NCI-H2029 (cell line): Measurements from ENCODE around the gene HSPA1L.
"Not testable (repeated sequence)": the region's sequence is repeated elsewhere in the genome, so short reads cannot be mapped to it uniquely, and the experiment has no call there.

ENCODE experiments used
- DNase-seq: peaks from one replicate; lab custom pipeline; 2025; lab: John Stamatoyannopoulos, UW

HSPA1L gene

DNA sequence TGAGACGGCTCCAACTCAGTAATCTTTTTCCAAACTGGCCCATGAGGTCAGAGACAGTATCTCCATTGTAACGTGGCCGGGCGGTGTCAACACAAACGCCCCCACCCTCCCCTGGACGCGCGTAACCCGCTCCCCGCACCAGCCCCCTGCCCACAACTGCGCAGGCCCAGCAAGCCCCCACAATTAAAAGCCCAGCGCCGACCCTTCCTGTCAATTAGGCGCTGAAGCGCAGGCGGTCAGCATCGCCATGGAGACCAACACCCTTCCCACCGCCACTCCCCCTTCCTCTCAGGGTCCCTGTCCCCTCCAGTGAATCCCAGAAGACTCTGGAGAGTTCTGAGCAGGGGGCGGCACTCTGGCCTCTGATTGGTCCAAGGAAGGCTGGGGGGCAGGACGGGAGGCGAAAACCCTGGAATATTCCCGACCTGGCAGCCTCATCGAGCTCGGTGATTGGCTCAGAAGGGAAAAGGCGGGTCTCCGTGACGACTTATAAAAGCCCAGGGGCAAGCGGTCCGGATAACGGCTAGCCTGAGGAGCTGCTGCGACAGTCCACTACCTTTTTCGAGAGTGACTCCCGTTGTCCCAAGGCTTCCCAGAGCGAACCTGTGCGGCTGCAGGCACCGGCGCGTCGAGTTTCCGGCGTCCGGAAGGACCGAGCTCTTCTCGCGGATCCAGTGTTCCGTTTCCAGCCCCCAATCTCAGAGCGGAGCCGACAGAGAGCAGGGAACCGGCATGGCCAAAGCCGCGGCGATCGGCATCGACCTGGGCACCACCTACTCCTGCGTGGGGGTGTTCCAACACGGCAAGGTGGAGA lies at the start of gene HSPA1L, which contains the start of gene HSPA1A:
HSPA1L (minus strand) TSS at position 259 of the 814 bp plus-strand sequence. CDS start 3,311 bp downstream, outside the sequence.
HSPA1A (plus strand) TSS at position 519 of the 814 bp plus-strand sequence; CDS start at position 733, 214 bp downstream.
- peak; percentile 95 for DNase-seq

DNA sequence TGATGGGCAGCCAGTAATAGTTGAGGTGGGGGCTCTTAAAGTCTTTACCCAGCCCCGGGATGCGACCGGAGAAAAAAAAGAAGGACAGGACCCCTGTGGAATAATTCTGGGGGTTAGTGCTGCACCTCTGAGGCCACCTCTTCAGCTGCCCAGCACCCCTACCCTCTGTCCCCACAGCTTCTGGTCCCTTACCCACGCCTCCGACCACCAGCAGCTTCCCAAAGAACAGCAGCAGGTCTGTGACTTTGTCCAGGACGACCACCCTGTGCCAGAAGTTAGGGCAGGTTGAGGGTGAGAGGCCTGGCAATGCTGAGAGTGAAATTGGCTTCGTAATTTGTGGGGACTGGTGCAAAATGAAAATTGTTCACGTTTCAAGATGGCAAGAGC lies 49.7 kb upstream of the HSPA1L start:
- DNase-seq, result no peak

DNA sequence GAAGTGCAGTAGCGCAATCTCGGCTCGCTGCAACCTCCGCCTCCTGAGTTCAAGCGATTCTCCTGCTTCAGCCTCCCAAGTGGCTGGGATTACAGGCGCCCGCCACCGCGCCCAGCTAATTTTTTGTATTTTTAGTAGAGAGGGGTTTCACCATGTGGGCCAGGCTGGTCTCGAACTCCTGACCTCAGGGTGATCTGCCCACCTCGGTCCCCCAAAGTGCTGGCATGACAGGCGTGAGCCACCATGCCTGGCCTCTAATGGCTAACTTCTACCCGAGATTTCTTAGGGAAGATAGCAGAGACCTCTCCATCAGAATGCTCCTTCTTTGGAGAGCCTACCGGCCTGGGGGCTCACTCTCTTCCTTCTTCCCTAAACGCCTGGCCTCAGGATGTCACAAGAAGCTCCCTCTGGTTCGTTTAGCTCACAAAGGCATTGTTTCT lies 49.1 kb upstream of the HSPA1L start:
- not testable (repeated sequence) for DNase-seq

DNA sequence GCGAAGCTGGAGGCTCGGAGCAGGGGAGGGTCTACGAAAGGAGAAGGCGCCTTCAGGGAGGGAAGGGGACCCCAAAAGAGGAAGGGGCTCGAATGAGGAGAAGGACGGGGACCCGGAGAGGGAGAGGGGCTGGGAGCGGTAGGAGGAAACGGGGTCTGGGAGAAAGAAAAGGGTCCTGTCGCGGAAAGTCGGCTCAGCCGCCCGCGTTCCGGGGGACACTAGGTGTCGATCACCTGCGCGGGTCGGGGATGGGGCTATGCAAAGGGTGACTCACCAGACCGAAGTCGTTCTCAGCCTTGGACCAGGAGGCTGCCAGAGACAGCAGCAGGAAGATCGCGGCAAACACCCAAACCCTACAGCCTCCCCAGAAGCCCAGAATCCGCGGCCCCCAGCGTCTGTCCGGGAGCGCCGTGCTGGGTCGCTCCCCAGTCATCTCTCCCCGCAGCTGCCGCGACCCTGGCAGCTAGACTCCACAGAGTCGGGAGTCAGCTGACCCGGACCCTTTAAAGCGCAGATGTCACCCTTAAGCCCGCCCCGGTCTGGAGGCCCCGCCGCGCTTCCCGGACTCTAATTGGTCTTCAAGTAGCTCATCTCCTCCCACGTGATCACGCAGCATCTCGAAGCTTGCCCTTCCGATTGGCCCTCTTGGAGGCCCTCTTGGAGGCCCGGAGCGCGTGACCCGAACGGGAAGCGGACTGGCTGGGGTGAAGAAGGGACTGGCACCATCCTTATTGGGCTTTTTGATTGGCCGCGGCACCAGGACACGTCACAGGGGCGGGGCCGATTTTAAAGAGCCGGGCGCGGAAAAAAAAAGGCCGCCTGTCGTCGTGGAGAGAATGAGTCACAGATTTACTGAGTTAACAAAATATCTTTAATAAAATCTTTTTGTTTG lies 47.5 kb upstream of the HSPA1L start, which contains the start of gene NEU1:
NEU1 (minus strand) TSS at position 478 of the 892 bp plus-strand sequence; CDS start at position 433, 45 bp downstream.
- DNase-seq, result peak; percentile 100

DNA sequence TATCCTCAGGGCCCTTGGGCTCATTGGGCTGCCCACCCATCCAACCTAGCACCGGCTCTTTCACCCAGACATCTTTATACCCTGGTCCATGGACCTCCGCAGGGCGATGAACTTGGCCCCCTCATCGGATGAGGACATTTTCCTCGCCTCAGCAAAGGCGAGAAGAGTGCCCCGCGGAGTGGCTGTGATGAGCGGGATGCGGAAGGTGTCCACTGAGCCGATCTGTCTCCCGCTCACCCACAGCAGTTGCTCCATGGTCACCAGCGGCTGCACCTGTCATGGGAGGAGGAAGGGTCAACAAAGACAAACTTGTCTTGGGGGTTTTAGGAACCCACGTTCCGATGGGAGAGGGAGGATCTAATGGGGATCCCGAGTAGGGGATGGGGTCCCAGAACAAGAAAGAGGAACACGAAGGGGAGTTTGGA lies 46.8 kb upstream of the HSPA1L start:
- DNase-seq, result no peak

DNA sequence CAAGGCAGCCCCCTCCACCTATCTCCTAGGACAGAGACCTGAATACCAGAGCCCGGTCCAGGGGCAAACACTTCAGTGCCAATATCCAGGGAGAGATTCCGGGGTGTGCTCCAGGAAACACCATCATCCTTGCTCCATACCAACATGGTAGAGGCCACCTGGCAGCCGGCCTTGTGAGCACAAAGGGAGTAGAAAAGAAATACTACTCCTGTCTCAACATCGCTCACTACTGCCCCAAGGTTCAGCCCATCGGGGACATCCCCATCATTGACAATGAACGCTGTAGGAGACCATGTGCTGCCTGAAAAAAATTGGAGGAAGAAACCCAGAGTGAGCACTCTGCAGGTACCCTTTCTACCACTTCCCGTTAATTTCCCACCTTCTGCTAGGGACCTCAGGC lies 46.1 kb upstream of the HSPA1L start:
- DNase-seq, result no peak

DNA sequence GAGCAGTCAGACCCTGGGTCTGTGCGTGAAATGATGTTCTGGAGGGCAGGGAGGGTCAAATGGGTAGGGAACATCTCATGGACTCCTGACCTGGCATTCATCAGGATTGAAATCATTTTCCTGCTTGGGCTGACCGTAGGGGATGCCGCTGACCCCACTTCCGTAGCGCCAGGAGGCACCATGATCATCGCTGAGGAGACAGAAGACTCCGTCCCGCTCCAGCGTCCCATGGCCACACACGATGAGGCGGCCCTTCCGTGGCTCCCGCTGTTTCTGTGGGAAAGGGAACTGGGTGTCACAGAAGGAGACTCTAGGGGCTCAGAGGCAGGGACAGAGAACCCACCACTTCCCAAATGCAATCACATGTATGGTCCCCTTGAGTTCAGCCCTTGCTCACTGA lies 45.3 kb upstream of the HSPA1L start:
- no peak for DNase-seq

DNA sequence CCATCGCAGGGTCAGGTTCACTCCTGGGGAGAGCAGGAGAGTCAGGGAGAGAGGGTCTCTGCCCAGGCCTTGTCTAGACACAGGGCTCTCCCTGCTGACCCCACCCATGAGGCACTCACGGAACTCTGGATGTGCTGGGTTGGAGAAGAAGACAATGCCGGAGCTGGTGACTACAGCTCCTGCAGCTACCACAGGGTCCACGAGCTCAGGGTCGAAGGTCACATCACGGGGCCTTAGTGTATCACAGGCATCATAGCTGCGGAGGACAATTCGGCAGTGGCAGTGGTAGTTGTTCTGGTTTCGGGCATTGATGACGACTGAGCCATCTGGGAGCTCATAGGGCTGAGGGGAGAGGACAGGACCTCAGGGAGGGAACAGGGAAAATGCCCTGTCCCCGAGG lies 44.8 kb upstream of the HSPA1L start:
- no peak for DNase-seq

DNA sequence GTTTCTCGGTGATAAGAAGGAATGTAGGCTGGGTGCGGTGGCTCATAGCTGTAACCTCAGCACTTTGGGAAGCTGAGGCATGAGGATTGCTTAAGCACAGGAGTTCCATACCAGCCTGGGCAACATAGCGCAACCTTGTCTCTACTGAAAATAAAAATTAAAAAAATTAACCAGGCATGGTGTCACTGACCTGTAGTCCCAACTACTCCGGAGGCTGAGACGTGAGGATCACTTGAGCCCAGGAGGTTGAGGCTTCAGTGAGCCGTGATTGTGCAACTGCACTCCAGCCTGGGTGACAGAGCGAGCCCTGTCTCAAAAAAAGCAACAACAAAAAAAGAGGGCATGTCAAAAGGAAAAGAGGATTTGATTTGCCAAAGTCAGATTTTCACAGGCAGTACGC lies 43.6 kb upstream of the HSPA1L start:
- DNase-seq, result no peak

DNA sequence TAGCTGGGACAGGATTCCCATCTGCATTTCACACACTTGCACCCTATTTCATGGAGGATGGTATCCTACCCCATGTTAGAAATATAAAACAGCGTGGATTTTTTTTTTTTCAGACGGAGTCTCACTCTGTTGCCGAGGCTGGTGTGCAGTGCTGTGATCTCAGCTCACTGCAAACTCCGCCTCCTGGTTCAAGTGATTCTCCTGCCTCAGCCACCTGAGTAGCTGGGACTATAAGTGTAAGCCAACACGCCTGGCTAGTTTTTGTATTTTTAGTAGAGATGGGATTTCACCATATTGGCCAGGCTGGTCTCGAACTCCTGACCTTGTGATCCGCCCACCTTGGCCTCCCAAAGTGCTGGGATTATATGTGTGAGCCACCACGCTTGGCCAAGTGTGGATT lies 42.7 kb upstream of the HSPA1L start:
- DNase-seq, result not testable (repeated sequence)

DNA sequence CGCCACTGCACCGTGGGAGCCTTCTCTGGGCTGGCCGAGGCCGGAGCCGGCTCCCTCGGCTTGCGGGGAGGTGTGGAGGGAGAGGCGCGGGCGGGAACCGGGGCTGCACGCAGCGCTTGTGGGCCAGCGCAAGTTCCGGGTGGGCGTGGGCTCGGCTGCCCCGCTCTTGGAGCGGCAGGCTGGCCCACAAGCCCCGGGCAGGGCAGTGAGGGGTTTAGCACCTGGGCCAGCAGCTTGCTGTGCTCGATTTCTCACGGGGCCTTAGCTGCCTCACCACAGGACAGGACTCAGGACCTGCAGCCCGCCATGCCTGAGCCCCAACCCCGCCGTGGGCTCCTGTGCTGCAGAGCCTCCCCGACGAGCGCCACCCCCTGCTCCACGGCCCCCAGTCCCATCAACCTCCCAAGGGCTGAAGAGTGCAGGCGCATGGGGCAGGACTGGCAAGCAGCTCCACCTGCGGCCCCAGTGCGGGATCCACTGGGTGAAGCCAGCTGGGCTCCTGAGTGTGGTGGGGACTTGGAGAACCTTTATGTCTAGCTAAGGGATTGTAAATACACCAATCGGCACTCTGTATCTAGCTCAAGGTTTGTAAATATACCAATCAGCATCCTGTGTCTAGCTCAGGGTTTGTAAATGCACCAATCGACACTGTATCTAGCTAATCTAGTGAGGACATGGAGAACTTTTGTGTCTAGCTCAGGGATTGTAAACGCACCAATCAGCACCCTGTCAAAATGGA lies 37.1 kb upstream of the HSPA1L start:
- not testable (repeated sequence) for DNase-seq

DNA sequence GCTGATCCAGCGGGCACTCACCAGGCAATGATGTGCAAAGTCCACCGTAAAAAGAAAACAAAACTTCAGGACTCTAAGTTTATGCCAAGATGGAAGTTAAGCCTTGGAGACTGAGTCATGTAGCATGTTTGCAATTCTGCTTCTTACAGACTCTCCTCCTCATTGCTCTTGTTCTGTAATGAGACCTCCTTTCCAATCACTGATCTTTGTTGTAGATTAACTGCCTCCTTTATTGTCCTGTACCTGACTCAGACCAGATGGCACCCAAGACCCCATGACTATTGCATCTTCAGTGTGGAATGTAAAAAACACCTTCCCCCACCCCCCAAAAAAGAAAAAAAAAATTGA lies 36.4 kb upstream of the HSPA1L start:
- no peak for DNase-seq

DNA sequence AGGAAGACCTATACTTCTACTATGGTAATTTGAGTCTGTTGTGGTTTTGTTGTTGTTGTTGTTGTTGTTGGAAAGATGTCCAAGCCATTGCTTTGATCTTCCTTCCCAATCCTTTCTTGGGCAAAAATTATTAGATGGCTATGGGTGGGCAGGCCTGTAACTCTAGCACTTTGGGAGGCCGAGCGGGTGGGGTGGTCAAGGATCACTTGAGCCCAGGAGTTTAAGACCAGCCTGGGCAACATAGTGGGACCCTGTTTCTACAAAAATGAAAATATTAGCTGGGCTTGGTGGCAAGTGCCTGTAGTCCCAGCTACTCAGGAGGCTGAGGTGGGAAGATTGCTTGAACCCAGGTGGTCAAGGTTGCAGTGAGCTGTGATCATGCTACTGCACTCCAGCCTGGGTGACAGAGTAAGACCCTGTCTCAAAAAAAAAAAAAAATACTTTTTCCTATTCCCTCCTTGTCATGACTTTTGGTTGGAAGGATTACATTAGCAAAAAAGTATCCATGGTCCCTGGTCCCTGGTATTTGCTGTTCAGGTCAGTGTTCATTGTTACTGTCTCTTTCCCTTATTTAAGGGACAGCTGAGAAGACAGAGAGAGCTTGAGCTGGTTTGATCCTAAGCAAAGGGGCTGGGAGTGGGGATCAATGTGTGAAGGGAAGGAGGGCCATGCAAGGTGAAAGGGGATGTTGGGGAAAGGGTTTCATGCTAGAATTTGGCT lies 35.8 kb upstream of the HSPA1L start:
- no peak for DNase-seq

DNA sequence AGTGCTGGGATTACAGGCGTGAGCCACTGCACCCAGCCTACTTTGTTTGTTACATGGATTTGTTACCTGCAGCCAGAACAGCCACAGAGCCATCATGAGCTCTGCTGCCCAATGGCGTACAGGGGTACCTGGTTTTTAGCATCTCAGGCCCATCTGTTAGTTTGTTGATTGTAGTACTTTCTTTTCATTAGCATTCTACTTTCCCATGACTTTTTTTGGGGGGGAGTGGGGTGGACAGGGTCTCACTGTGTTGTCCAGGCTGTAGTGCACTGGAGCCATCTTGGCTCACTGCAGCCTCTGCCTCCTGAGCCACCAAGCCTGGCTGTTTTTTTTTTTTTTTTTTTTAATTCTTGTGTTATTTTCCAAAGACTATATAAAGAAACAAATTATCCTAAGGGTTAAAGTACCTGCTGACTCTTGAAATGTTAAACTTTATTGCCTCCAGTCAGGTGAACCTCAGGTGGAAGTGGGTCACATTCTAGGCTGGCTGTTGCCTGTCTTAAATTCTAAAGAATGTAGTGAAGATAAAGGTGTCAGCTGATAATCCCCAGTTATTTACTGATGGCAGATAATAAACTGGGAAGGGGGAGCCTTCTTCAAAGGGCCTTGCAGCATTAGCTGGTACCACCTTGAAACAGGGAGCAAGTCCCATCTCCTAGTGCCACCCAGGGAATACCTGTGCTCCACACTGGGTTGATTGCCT lies 32.3 kb upstream of the HSPA1L start:
- no peak for DNase-seq

DNA sequence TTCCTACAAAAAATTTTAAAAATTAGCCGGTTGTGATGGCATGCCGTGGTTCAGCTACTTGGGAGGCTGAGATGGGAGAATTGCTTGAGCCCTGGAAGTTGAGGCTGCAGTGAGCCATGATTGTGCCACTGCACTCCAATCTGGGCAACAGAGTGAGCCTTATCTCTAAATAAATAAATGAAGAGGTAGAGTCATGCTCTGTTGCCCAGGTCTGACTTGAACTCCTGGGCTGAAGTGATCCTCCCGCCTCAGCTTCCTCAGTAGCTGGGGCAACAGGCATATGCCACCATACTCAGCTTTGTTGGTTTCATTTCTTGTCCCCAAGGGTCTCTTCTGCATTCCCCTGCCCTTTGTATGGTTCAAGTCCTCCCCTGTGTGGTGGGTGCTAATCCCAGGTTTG lies 29.4 kb upstream of the HSPA1L start:
- no peak for DNase-seq

DNA sequence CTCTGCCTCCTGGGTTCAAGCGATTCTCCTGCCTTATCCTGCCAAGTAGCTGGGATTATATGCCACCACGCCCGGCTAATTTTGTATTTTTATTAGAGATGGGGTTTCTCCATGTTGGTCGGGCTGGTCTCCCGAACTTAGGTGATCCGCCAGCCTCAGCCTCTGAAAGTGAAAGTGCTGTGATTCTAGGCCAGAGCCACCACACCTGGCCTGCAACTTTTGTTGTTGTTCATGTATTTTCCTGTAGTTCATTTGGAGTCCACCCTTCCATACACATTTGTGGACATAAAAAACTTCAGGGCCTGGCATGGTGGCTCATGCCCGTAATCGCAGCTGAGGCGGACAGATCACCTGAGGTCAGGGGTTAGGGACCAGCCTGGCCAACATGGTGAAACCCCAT lies 27.0 kb upstream of the HSPA1L start:
- no peak for DNase-seq

DNA sequence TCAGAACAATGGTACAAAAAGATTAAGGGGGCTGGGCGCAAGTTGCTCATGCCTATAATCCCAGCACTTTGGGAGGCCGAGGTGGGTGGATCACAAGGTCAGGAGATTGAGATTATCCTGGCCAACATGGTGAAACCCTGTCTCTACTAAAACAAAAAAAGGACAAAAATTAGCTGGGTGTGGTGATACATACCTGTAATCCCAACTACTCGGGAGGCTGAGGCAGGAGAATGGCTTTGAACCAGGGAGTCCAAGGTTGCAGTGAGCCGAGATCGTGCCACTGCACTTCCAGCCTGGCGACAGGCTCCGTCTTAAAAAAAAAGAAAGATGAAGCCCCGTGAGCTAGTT lies 24.7 kb upstream of the HSPA1L start:
- not testable (repeated sequence) for DNase-seq

DNA sequence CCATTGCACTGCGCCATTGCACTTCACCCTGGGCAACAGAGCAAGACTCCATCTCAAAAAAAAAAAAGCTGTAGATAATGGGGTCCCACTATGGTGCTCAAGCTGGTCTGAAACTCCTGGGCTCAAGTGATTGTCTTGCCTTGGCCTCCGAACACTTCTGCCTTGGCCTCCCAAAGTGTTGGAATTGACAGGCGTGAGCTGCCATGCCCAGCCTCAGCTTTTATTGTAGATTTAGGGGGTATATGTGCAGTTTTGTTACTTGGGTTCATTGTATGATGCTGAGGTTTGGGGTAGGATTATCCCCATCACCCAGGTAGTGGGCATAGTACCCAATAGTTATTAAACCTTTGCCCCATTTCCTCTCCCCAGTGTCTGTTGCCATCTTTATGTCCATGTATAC lies 23.9 kb upstream of the HSPA1L start:
- no peak for DNase-seq

DNA sequence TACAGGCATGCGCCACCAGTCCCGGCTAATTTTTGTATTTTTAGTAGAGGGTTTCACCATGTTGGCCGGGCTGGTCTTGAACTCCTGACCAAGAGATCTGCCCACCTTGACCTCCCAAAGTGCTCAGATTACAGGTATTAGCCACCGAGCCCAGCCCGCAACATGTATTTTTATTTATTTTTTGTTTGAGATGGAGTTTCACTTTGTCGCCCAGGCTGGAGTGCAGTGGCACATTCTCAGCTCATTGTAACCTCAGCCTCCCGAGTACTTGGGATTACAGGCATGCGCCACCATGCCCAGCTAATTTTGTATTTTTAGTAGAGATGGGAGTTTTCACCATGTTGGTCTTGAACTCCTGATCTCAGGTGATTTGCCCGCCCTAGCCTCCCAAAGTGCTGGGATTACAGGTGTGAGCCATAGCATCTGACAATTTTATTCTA lies 23.1 kb upstream of the HSPA1L start:
- not testable (repeated sequence) for DNase-seq

DNA sequence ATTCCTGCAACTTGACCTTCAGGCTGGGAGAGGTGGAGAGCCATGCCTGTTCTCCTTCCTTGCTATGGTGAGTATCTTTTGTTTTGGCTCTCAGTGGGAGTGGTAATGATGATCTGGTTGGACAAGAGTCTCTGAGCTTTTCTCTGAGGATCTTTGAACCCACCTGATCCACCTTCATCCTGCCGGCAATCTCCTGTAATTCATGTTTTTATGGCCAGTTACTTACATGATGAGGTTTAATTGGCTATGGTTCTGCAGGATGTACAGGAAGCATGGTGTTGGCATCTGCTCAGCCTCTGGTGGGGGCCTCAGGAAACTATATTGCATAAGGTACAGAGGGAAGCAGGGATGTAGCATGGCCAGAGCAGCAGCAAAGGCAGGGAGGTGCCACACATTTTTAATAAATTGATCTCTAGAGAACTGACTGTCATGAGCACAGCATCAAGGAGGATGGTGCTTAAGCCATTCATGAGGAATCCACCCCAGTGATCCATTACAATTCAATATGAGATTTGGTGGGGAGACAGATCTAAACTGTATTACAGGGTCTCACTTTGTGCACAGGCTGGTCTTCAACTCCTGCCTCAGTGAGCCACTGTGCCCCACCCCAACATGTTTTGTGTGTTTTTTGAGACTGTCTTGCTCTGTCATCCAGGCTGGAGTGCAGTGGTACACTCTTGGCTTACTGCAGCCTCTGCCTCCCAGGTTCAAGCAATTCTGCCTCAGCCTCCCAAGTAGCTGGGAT lies 22.5 kb upstream of the HSPA1L start:
- DNase-seq, result no peak
